ENCODE data around the gene ZSCAN22. TPM values are rescaled to one million over a fixed set of nuclear protein-coding genes. Genes with fewer than 3 reads are reported as not detected.

ZSCAN22 gene
- total and polyA plus RNA-seq, 2 of the 13 experiments (the other 11 are each of a cell fraction or from before 2014, with no cell fraction given): 2.5 to 3.5 TPM

GRCh38 chr19:58380662-58381459 lies 54.1 kb downstream of the ZSCAN22 start, which contains the start of gene ZNF837 (continued):
- 0 out of 2 replicates have a peak, but pooled peaks have one; percentile 40 for TF ChIP-seq SNAPC4 (CRISPR knock-in tag; IDR thresholded peaks at IDR 0.05)
- no peak; the same call in 1 of the 2 replicates for TF ChIP-seq MIER2 (CRISPR knock-in tag; IDR thresholded peaks at IDR 0.05)
- TF ChIP-seq ZNF446 (CRISPR knock-in tag; IDR thresholded peaks at IDR 0.05): peak; percentile 78
- TF ChIP-seq AGO2 (optimal IDR thresholded peaks at IDR 0.05; ENCODE audit: low read depth, low read length): peak; percentile 94
- peak; percentile 71; the same call in 1 of the 2 replicates for TF ChIP-seq SRF (IDR thresholded peaks at IDR 0.05; ENCODE audit: low read depth, low read length)
- no peak for TF ChIP-seq ZNF234 (CRISPR knock-in tag; conservative IDR thresholded peaks at IDR 0.05)
- no peak; the same call in 1 of the 2 replicates for TF ChIP-seq TCF7 (IDR thresholded peaks at IDR 0.05; ENCODE audit: low read depth)
- no peak for TF ChIP-seq ATF4 (CRISPR knock-in tag; IDR thresholded peaks at IDR 0.05)
- TF ChIP-seq ZNF451 (CRISPR knock-in tag; IDR thresholded peaks at IDR 0.05): peak; percentile 85; the same call in 1 of the 2 replicates
- peak; percentile 85 for TF ChIP-seq XRCC5 (optimal IDR thresholded peaks at IDR 0.05; ENCODE audit: low read length)
- TF ChIP-seq ZNF766 (CRISPR knock-in tag; IDR thresholded peaks at IDR 0.05; ENCODE audit: borderline replicate concordance): peak; percentile 68; the same call in 1 of the 2 replicates
- no peak for TF ChIP-seq MZF1 (CRISPR knock-in tag; IDR thresholded peaks at IDR 0.05; ENCODE audit: borderline replicate concordance)
- TF ChIP-seq IKZF5 (CRISPR knock-in tag; IDR thresholded peaks at IDR 0.05): peak; percentile 83
- TF ChIP-seq FOXM1 (CRISPR knock-in tag; IDR thresholded peaks at IDR 0.05): 0 out of 2 replicates have a peak, but pooled peaks have one; percentile 38
- no peak for TF ChIP-seq ZNF512B (CRISPR knock-in tag; IDR thresholded peaks at IDR 0.05; ENCODE audit: borderline replicate concordance)
- peak; percentile 80; the same call in 1 of the 2 replicates for TF ChIP-seq HNRNPUL1 (IDR thresholded peaks at IDR 0.05; ENCODE audit: low read depth, low read length)
- 0 out of 2 replicates have a peak, but pooled peaks have one; percentile 79 for TF ChIP-seq BATF2 (CRISPR knock-in tag; IDR thresholded peaks at IDR 0.05)
- TF ChIP-seq POLR2A (IDR thresholded peaks at IDR 0.05; ENCODE audit: insufficient read depth in 1 of 2, low read depth in 2 of 2, low read length in 2 of 2): peak; percentile 76 to 79
